AG09319 (cell line): ENCODE data around the gene UBQLN3.

Experiments used
- DNase-seq: peaks from one replicate; pipeline ENCODE4 v3.0.0-alpha.2; 2010; ENCODE audit warnings: low read depth; ENCODE audit errors: extremely low read depth
- CTCF ChIP-seq: IDR thresholded peaks from 2 replicates; pipeline ENCODE4 v1.5.1; 2011; ENCODE audit warnings: low read depth, mild to moderate bottlenecking, inconsistent platforms, low read length, moderate library complexity

The UBQLN3 gene

DNA sequence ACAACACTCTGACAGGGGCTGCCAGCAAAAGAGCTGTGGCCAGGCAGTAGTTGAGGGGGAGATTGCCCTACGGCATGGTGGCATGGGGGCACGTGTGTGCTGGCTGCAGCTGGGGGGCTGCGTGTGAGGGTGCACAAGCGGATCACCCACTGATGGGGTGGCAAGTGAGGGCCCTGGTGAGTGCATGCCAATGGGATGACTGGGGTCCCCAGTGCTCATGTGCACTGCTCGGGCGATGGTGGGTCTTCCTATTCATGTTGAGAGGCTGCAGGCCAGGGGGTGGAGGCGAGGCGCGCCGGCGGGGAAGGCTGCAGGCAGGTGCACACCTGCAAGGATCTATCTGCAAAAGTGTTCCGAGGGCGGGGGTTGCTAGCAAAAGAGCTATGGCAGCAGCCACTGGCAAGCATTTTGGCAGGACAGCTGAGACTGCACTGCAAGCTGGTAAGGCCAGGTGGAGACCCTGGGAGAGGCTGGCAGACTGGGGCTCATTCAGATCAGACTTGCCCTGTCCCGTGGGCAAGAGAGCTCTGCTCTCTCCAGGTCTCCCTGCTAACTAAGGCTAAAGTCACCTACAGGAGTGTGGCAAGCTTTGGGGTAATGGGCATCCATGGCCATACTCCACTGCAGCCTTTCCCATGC lies 48.7 kb downstream of the UBQLN3 start:
- TF ChIP-seq CTCF, result no peak
- DNase-seq, result no peak
